ENCODE measurements around the gene CNTN1. TPM values are rescaled to one million over a fixed set of nuclear protein-coding genes. Genes with fewer than 3 reads are reported as not detected.

The CNTN1 gene
- polyA plus RNA-seq, 1 donor (not counting 4 experiments of a cell fraction or from before 2014, with no cell fraction given) = 19.0 TPM

- H3K9me1 ChIP-seq (ENCODE audit: control insufficient read depth, extremely low read depth, insufficient read depth, low read length) = no peaks in the 10 kb centered on the region
- no peak overlapping the region for H2AFZ ChIP-seq (ENCODE audit: control insufficient read depth, low read length)
- no peaks in the 10 kb centered on the region for H3K27me3 ChIP-seq (ENCODE audit: control insufficient read depth, extremely low read depth, insufficient read depth, low read length)
- H3K36me3 ChIP-seq (ENCODE audit: control insufficient read depth in 2 of 2, extremely low read depth in 1 of 2, insufficient read depth in 2 of 2, low read length in 2 of 2) = no peaks in the 10 kb centered on the region
- no peak for TF ChIP-seq CTCF (optimal IDR thresholded peaks at IDR 0.05 in 1 of 3, IDR thresholded peaks at IDR 0.05 in 1 of 3, conservative IDR thresholded peaks at IDR 0.05 in 1 of 3; ENCODE audit: extremely low read depth in 1 of 3, insufficient read depth in 2 of 3, low read length in 3 of 3)
- TF ChIP-seq EZH2 (IDR thresholded peaks at IDR 0.05; ENCODE audit: low read length) = no peak
- H3K9me3 ChIP-seq (ENCODE audit: control insufficient read depth, low read depth, low read length) = no peaks in the 10 kb centered on the region
- no peak overlapping the region for H3K9ac ChIP-seq (ENCODE audit: control insufficient read depth, extremely low read depth, insufficient read depth, low read length)
- H3K79me2 ChIP-seq (ENCODE audit: control insufficient read depth, insufficient read depth, low read length) = no peaks in the 10 kb centered on the region
- DNase-seq (ENCODE audit: low read depth, low spot score) = no peak
- no peak overlapping the region for H3K4me2 ChIP-seq (ENCODE audit: control insufficient read depth, extremely low read depth, insufficient read depth, low read depth, low read length)
- H3K27ac ChIP-seq (ENCODE audit: control insufficient read depth, insufficient read depth, low read length) = no peak overlapping the region
- dilution Hi-C loops (cut with MboI; ENCODE audit: extremely low pct_ligation_motif_present, low sequenced_read_pairs) = no loop called here
- FAIRE-seq = no peak
- H4K20me1 ChIP-seq (ENCODE audit: control insufficient read depth, extremely low read depth, insufficient read depth, low read length) = no peaks in the 10 kb centered on the region
- H3K4me1 ChIP-seq (ENCODE audit: control insufficient read depth, extremely low read depth, insufficient read depth, low read length) = peaks cover 4% of the 10 kb centered on the region
- H3K4me3 ChIP-seq (ENCODE audit: control insufficient read depth in 2 of 3, extremely low read depth in 1 of 3, insufficient read depth in 2 of 3, low read depth in 1 of 3, low read length in 3 of 3) = no peak overlapping the region
Observed at GRCh38 chr12:40726366-40726765, 34.1 kb downstream of the CNTN1 start.

GRCh38 chr12:40727774-40728483 is 35.7 kb downstream of the CNTN1 start:
- no peak overlapping the region for H3K4me3 ChIP-seq (ENCODE audit: control insufficient read depth in 2 of 3, extremely low read depth in 1 of 3, insufficient read depth in 2 of 3, low read depth in 1 of 3, low read length in 3 of 3)
- no peaks in the 10 kb centered on the region for H3K9me3 ChIP-seq (ENCODE audit: control insufficient read depth, low read depth, low read length)
- FAIRE-seq (no peak), DNase-seq (ENCODE audit: low read depth, low spot score) (no peak)
- H3K79me2 ChIP-seq (ENCODE audit: control insufficient read depth, insufficient read depth, low read length) = no peaks in the 10 kb centered on the region
- no peaks in the 10 kb centered on the region for H4K20me1 ChIP-seq (ENCODE audit: control insufficient read depth, extremely low read depth, insufficient read depth, low read length)
- H3K36me3 ChIP-seq (ENCODE audit: control insufficient read depth in 2 of 2, extremely low read depth in 1 of 2, insufficient read depth in 2 of 2, low read length in 2 of 2) = no peaks in the 10 kb centered on the region
- TF ChIP-seq EZH2 (IDR thresholded peaks at IDR 0.05; ENCODE audit: low read length) (no peak), CTCF (optimal IDR thresholded peaks at IDR 0.05 in 1 of 3, IDR thresholded peaks at IDR 0.05 in 1 of 3, conservative IDR thresholded peaks at IDR 0.05 in 1 of 3; ENCODE audit: extremely low read depth in 1 of 3, insufficient read depth in 2 of 3, low read length in 3 of 3) (no peak)
- no peaks in the 10 kb centered on the region for H3K9me1 ChIP-seq (ENCODE audit: control insufficient read depth, extremely low read depth, insufficient read depth, low read length)
- dilution Hi-C loops (cut with MboI; ENCODE audit: extremely low pct_ligation_motif_present, low sequenced_read_pairs) = no loop called here
- no peak overlapping the region for H2AFZ ChIP-seq (ENCODE audit: control insufficient read depth, low read length)
- H3K4me1 ChIP-seq (ENCODE audit: control insufficient read depth, extremely low read depth, insufficient read depth, low read length) = peaks cover 4% of the 10 kb centered on the region
- H3K9ac ChIP-seq (ENCODE audit: control insufficient read depth, extremely low read depth, insufficient read depth, low read length) = no peak overlapping the region
- no peaks in the 10 kb centered on the region for H3K27me3 ChIP-seq (ENCODE audit: control insufficient read depth, extremely low read depth, insufficient read depth, low read length)
- H3K27ac ChIP-seq (ENCODE audit: control insufficient read depth, insufficient read depth, low read length) = no peak overlapping the region
- H3K4me2 ChIP-seq (ENCODE audit: control insufficient read depth, extremely low read depth, insufficient read depth, low read depth, low read length) = peak overlapping the region; percentile 31

All from keratinocyte (primary cell).